T-helper 2 cell (primary cell): ENCODE results near the gene FOXE3.

Experiments
- DNase-seq, 5 experiments: peaks; one replicate each; pipeline versions ENCODE4 v3.0.0 to v3.0.0-alpha.2; 2012 to 2022
- total RNA-seq, 2 donors: gene quantifications; one replicate each; lab custom pipeline; 2026; lab: John Stamatoyannopoulos, UW

Gene FOXE3
- total RNA-seq = 0 reads per million in 2 donors

- no peak for DNase-seq
Observed at GRCh38 chr1:47415728-47416318, at the start of gene FOXE3. TSS of gene FOXE3 (plus strand) at chr1:47416285. CDS start at chr1:47416316, 31 bp downstream.

- no peak for DNase-seq
Observed at GRCh38 chr1:47367651-47368050, 48.4 kb upstream of the FOXE3 start.

DNA sequence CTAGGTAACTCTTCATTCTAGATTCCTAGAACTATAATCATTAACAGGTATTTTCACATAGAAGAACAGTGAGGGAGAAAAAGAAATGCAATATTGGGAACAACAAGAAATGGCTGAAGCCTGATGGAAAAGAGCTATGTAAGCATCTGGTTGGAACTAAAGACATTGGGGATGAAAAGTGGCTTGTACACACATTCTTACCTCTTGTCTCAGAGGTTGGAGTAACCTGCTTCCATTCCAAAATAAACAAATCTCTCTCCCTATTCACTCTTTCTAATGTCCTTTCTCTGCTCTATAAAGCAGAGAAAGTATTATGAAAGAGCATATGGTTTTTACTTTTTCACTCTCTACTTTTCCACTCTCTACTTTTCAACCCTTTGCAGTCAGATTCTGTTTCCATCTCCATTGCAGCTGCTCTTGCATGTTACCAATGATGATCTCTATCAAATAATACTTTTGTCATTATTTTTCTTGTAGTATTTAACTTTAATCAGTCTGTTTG lies 45.0 kb upstream of the FOXE3 start:
- DNase-seq = no peak

- no peak for DNase-seq
Observed at GRCh38 chr1:47374501-47374900, 41.6 kb upstream of the FOXE3 start.

DNA sequence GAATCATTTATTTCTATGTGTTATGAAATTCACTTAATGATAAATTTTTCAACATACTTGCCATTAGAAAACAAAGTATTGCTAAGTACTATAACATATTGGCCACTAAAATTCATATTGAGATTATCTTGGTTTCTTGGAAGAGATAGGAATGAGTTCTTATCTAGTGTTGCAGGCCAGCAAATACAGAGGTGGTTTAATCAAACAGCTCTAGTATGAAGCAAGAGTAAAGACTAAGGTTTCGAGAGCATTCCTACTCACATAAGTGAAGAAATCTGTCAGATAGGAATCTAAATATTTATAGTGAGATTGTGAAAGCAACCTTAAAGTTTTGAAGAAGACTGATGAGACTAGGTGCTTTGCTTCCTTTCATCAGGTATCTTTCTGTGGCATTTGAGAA lies 37.9 kb upstream of the FOXE3 start:
- peak in 1 of 5 experiments; percentile 12 for DNase-seq

- no peak for DNase-seq
Observed at GRCh38 chr1:47380699-47381098, 35.4 kb upstream of the FOXE3 start.

GRCh38 chr1:47382399-47382983 lies 33.6 kb upstream of the FOXE3 start:
- DNase-seq = no peak

- DNase-seq = no peak
Observed at GRCh38 chr1:47384083-47384482, 32.0 kb upstream of the FOXE3 start.

DNA sequence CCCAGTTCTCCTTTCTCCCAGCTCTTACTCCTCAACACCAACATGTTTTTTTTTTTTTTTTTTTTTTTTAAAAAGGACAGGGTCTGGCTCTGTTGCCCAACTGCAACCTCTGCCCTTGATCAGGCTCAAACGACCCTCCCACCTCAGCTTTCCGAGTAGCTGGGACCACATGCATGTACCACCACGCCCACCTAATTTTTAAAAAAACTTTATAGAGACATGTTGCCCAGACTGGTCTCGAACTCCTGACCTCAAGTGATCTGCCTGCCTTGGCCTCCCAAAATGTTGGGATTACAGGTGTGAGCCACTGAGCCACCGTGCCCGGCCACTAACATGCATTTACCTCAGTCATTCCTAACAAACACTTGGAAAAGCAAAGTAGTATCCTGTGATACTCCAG lies 31.1 kb upstream of the FOXE3 start:
- DNase-seq = no peak

- no peak for DNase-seq
Observed at GRCh38 chr1:47386268-47386667, 29.8 kb upstream of the FOXE3 start.

DNA sequence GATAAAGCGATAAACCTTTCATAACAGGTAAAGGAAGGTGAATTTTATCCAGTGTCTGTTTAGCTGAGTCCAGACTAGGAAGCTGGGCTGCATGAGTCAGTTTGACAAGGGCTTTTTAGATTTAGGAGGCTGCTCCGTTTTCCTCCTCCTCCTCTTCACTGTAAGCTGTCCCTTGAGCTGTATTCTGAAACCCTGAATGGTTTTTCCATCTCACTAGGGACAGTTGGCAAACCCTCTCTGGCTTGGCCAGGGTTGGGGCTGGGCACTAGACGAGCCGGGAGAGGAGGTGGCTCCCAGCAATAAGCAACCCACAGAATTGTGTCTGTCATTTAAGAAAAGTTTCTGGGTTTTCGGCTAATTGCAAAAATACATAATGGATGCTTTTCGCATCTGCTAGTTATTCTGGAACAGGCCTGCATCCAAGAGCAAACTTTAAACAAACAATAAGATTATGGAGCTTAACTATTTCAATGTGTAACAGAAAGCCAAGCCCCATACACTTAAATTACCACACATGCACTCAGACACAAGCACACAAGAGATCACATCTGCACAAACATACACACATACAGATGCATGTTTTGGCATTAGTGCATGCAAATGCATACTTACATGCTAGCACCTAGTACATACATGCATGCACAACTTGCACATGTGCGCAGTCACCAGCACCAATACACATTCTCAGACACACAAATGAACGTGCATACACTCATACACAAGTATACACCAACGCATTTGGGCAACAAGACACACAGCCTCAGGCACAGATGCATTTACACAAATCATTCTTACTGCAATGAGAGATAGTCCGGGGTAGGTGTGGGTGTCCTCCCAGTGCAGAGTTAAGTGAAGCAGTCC lies 27.8 kb upstream of the FOXE3 start:
- no peak for DNase-seq

DNA sequence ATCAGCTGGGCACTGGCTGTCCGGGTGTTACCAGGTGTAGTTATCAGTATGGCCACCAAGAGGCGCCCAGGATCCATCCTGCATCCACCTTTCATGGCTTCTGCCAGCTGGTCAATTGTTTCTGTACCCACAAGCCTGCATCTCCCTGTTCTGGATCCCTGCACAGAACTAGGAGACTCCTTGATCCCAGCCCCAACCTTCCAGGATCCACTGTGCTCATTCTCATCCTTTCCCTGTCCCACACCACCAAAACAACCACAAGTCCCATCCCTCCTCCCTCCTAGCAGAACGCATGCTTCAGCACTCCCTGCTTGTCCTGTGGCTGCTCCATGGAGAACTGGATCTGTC lies 27.2 kb upstream of the FOXE3 start:
- peak in 3 of 5 experiments; percentile 17 to 38 (median 27) for DNase-seq

GRCh38 chr1:47389731-47390130 lies 26.4 kb upstream of the FOXE3 start:
- DNase-seq = no peak

GRCh38 chr1:47390843-47391242 lies 25.2 kb upstream of the FOXE3 start:
- no peak for DNase-seq

- DNase-seq = no peak
Observed at GRCh38 chr1:47393141-47393540, 22.9 kb upstream of the FOXE3 start.

GRCh38 chr1:47395433-47395832 lies 20.7 kb upstream of the FOXE3 start:
- no peak for DNase-seq

GRCh38 chr1:47396671-47397196 lies 19.4 kb upstream of the FOXE3 start:
- DNase-seq = no peak

DNA sequence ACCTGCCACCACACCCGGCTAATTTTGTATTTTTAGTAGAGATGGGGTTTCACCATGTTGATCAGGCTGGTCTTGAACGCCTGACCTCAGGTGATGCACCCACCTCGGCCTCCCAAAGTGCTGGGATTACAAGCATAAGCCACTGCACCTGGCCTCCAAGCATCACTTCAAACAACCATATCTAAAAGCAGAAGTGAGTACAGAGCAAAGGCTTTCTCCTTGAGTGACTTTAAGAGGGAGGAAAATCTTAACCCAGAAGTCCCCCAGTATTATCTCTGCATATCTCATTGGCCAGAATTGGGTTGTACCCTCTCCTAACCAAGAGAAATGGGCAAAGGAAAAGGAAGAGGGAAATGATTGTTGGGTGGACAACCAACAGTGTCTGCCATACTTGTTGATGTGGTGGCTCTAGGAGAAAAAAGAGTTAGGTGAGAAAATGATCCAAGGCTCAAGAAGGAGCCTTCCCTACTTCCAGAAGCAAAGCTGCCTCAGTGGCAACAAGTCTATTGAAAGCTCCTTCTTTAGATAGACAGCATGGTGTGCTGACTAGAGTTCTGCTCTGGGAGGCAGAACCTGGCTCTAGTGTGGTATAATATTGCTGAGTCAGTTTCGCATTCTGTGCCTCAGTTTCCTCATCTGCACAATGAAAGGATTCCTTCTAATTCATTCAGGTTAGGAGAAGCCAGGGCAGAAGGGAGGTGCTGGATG lies 16.8 kb upstream of the FOXE3 start:
- no peak for DNase-seq

DNA sequence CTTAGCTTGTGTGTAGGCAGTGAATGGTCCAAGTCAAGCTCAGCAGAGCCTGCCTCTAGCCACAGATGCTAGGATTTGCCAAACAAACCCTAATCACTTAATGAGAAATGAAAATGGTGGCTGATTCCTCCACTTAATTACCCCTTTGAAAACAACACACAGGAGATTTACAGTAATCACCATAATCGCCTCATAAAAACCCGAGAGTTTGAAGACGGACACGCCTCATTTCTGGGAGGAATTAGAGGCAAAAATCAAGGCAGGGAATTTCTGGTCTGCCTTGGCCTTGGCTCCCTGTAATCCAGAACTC lies 16.3 kb upstream of the FOXE3 start:
- no peak for DNase-seq

DNA sequence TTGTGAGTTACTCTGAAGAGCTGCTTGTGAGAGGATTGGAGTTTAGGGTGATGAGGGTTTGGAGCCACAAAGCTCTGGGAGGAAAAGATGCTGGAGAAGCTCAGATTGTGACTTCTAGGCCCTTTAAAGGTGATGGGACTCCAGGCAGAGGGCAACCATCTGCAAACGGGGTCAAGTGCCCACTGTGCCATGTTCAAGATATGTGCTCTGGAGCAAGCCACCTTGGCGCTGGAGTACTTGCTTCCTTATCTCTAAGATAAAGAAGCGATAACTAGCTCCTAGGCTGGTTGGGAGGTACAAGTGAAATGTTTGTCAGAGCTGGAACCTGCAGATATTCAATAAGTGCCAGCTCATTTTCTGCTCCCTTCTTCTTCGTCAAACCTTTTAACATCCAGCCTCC lies 14.3 kb upstream of the FOXE3 start:
- DNase-seq = no peak

- DNase-seq = no peak
Observed at GRCh38 chr1:47402591-47402990, 13.5 kb upstream of the FOXE3 start.

- no peak for DNase-seq
Observed at GRCh38 chr1:47403321-47403910, 12.7 kb upstream of the FOXE3 start.

DNA sequence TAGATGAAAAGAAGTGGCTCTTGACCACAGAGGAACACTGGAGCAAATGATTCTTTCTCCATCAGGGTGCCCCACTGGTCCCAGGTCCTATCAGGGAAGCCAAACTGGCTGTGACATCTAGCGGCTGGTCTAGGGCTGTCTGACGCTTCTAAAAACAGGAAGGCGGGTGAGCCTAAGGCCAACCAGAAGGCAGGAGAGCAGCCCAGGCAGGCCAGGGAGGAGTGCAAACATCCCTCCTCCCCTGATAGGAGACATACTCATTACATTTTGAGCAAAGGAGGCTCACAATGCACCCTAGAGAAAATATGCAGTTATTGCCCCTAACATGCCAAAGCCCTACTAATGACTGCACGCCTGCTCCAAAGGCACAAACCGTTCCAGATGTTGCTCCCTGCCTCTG lies 10.4 kb upstream of the FOXE3 start:
- DNase-seq = no peak
